Measurements from ENCODE around the gene CBX8.

Gene CBX8

GRCh38 chr17:79791735-79792161 lies 5.1 kb downstream of the CBX8 start:
- FAIRE-seq = no peak

DNA sequence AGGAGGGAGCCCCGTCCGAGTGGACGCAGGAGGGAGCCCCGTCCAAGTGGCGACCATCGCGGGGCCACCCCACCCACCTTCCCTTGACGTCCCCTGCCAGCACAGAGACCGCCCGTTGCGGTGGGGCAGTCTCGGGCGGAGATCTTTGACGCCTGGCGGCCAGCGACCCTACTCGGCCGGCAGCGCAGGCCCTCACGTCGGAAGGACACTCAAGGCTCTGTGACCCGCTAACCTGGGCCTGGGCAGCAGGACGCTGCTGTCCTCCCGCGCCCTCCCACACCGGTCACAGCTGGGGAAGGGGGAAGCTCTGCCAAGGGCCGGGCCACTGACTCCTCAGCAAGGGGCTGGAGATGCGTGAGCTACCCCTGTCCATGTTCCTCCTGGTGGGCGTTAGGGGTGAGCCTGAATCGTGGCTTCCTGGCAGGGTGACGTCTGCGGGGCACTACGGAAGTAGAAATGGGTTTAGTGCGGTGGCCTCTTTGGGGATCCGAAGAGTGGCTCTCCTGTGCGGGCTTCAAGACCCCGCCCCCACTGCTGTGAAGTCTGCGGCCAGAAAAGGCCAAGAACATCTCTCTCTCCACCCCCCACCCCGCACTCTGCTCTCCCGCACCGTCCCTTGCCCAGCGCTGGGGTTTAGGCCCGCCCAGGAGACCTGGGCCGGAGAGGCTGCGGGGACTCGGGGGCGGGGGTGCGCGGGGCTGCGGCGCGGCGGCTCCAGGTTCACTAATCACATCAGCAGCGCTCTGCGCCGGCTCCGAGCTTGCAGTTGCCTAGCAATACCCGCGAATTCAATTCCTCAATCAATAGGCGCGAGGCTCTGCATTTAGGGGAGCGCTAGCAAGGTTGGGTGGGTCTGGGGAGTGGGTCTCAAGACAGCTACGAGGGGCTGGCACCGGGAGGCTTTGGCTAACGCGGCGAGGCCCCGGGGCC lies 5.8 kb downstream of the CBX8 start:
- FAIRE-seq = no peak

GRCh38 chr17:79789943-79790804 lies 6.7 kb downstream of the CBX8 start:
- FAIRE-seq = no peak

DNA sequence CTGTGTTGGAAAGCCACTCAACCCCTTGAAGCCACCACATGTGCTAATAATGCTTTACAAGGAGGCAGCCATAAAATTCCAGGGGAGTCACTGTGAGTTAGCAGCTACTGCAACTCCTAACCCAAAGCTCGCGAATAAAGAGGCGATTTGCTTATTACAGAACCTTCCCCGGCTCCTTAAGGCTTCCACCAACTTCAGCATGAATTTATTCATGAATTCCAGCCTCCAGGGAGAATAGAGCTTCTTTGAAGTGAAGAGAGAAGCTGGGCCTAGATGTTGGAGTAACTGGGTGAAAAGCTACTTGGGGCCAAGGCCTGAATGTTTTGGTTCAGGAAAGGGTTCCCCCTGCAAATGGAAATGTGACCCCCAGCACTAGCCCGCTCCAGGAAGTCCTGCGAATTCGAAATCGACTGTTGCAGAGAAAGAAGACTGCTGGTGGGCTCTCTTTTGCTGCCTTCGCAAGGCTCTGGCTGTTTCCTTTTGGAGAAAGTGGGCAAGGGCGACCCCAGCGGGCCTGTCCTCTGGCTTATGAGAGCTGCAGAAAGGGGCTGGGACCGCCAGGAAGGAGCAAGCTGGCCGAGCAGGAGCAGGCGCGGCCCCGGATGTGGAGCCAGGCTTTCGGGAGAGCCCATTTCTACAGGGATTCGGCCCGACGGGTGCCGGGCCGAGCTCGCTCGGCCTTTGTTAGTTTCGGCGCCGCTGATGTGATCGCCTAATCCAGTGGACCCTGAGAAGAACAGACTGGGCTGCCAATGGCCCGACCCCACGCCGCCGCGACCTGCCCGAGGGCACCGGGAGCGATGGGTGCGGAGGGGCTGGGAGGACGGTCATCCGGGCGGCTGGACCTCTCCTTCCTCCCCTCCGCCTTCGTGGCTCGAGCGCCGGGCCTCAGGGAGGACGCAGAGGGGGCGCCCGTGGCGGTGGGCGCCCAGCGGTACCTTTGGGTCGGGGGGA lies 7.6 kb downstream of the CBX8 start:
- FAIRE-seq = no peak

- FAIRE-seq = no peak
Observed at GRCh38 chr17:79788455-79788854, 8.4 kb downstream of the CBX8 start.

DNA sequence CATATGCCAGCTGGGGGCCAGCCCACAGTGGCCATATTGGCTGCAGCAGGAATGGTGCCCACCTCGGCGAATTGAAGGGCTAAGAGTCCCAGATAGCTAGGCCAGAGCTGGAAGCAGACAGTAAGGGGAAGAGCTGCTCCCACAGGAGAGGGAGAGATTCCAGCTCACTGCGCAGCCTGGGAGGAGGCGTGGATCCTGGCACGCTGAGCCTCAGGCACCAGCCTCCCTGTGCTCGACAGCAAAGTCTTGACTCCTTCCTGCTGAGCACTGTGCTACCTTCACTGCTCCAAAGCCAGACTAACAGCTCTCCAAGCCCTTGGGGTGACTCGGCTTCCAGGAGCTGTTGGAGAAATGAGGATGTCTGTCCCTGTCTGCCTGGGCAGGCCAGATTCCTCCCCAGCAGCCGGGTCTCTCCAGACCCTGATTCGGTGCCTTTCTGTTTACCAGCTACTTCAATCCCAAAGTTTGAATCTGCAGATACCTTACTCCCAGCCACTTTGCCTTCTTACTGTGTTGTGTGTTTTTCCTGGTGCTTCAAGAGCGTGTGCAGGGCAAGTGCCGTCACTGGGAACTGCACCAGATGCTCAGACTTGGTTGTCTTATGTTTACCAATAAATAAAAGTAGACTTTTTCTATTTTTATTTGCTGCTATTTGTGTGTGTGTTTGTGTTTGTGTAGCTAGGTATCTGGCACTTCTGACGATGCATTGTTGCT lies 9.8 kb downstream of the CBX8 start:
- no peak for FAIRE-seq

- no peak for FAIRE-seq
Observed at GRCh38 chr17:79785900-79786810, 10.7 kb downstream of the CBX8 start.

DNA sequence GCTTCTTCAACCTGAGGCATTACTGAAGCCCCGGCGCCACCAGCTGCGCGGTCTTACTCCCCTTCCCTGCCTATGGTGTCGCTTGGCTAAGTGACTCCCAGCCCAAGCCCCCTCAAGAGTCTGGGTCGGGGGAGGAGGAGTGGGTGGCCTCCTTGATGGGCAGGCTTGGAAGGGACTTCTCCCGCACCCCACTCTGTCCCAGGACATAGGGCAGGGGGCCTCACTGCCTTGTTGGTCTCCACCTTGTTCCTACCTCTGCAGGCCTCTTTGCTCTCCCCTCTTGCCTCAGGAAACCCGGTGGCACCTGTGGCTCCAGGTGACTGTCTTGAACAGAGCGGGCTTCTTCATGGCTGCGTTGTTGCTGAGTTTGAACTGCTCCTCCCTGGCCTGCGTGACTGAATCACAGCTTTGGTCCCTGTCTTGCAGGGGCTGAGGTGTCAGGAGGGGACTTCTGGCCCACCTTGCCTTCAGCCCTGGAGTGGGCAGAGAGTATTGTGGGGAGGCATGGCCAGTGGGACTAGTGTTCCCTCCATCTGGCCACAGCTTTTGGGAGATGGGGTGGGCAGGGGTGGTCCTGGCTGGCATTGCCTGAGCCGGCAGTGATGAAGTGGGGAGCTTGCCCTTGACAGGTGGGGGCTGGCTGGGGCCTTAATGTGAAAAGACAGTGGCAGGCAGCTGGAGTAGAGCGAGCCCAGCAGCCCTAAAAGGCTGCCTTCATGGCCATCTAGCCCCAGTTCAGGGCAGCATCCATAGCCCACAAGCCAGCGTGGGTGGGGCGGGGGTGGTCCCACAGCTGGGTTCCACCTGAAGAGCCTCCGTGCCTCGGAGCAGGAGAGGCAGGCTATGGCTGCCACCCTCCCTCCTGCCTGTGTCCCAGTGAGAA lies 11.6 kb downstream of the CBX8 start:
- FAIRE-seq = no peak

GRCh38 chr17:79784353-79785016 lies 12.4 kb downstream of the CBX8 start:
- FAIRE-seq = no peak

GRCh38 chr17:79783891-79784290 lies 13.0 kb downstream of the CBX8 start:
- no peak for FAIRE-seq

DNA sequence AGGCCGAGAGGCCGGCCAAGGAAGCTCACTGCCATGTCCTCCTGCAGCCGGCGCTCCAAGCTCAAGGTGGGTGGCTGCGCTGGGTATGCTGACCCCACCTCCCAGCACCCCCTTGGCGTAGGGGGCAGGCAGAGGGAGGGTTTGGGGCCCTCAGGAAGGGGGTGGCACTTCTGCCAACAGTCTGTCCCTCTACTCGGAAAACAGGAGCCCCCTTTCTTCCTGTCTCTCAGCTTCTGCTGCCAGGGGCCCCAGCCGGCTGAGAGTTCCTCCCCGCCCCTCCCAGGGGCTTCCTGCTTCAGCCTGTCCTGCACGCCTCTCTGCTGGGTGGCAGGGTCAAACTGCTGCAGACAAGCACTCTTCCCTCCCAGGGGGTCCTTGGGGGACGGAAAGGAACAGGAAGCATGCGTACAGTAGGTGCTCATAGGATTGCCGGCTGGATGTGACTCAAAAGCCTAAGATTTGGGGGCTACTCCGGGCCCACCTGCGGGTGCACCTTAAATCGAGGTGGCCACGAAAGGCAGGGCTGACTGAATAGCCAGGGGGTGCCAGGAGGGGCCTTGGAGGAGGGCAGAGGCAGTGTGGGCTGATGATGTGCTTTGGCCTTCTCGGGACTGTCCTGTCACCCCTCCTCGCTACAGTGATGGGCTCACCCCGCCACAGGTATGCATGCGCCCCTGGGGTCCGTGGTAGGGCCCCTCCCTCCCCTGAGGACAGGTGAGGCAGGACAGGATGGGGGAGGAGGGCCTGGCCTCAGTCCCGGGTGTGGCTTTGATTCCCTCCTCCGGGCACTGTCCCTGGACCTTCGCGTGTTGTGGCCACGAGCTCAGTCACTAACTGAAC lies 14.9 kb downstream of the CBX8 start:
- no peak for FAIRE-seq

DNA sequence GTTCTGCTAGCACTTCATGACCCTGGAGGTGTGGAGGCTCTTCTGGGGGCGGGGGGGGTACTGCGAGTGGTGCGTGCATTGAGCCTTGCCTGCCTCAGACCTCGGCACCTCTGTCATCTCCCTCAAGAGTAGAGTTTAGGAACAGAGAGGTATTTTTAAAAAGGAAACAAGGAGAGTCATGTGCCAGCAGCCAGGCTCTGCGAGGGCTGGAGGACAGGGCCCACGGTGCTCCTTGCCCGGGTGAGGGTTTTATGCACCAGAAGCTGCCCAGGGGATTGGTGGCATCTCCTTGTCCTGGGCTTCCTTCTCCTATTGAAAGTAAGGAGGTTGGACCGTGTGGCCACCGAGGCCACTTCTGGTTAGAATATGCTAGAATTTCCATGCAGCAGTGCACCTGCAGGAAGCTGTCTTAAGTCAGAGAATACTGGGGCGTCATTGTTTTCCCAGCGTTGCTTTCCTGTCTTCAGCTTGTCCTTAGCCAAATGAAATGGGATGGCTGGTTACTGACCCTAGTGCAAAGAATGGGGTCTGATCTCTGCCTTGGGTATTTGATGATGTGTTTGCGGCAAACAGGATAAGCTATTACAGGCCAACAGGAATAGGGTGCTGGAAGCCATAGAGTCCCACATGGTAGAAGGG lies 15.7 kb downstream of the CBX8 start:
- no peak for FAIRE-seq

DNA sequence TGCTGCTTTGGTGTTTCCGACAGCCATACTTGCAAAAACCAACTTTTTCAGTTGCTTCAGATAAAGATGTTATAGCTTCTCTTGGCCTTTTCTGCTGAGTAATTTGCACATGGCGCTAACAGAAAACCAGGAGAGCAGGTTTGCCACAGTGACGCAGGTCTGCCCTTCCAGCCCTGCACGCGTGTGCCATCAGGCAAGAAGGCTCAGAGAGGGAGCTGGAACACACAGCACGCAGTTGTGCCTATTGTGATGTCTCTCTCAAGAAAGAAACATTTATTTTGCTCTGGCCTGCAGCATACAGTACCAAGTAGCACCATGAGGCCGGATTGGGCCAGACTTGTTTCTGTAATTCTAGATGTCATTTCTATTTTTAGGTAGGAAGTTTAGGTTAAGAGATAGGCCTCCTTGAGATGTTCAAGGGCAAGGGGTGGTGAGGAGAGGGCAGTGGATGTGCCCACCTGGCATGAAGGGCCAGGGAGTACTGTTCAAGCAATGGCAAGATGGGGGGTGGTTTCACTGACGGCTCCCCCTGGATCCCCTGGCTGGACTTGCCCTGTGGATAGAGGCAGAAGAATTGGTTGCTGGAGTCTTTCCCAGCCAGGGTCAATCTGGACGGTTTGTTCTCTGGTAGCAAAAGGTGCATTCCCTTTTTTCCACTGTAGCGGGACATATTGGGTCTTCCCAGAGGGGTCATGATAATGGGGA lies 17.1 kb downstream of the CBX8 start:
- FAIRE-seq = no peak

DNA sequence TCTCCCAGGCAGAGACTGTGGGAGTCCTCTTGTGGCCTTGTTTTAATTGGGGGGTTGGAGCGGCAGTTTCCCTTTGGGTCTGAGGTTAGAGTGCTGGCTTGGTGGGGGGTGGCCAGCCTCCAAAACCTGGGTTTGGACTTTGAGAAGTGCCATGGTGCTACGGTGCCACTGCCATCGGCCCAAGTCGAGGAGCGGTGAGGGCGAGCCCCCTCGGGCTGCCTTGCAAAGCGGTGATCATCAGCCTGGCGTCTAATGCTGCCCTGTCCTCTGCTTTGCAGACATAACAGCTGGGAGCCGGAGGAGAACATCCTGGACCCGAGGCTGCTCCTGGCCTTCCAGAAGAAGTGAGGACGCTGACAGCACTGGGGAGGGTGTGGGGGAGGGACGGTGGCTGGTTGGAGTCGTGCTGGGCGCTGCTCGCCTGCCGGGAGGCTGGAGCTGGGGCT lies 17.8 kb downstream of the CBX8 start:
- no peak for FAIRE-seq

GRCh38 chr17:79778504-79779083 lies 18.3 kb downstream of the CBX8 start:
- no peak for FAIRE-seq

DNA sequence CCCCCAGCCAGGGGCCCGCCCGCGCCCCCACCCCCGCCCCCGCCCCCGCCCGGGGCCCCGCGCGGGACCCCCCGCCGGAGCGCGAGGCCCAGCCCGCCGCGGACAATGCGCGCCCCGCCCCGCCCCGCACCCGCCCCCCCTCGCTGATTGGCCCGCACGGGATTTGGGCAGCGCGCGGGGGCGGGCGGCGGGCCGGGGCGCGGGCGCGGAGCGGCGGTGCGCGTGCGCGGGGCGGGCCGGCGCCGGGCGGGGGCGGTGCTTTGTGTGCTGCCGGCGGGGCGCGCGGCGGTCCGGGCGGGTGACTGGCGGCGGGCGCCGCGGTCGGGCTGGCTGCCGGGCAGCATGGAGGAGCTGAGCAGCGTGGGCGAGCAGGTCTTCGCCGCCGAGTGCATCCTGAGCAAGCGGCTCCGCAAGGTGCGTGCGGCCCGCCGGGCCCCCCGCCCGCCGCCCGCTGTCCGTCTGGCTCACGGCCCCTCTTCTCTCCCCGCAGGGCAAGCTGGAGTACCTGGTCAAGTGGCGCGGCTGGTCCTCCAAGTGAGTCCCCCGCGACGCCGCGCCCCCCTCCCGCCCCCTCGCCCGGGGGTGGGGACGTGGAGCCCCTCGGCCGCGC lies 18.9 kb downstream of the CBX8 start, which contains the start of gene CBX2:
TSS of gene CBX2 (plus strand) at position 255 of the 610 bp plus-strand sequence. CDS start at position 343, 88 bp downstream.
- FAIRE-seq = no peak
